ENCODE data around the gene NES.
"Not testable (repeated sequence)": the region's sequence is repeated elsewhere in the genome, so short reads cannot be mapped to it uniquely, and the experiment has no call there.

Gene NES

DNA sequence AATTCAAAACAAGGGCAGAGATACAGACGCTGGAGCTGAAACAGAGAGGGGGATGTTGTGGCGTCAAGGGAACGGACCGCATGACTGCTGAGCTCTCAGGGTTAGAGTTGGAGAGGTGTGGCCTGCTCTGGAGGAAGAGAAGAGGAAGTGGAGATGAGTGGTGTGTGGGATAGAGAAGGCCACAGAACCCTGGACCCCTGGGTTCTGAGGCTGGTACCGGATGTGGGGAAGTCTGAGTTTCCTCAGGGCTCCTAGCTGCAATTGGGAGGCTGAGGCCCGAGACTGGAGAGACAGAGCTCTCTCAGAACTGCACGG lies 33.5 kb downstream of the NES start:
- TF ChIP-seq PAX5 (IDR thresholded peaks at IDR 0.05; ENCODE audit: insufficient read depth, low read length, severe bottlenecking) (no peak), TAF1 (IDR thresholded peaks at IDR 0.05; ENCODE audit: low read depth, low read length) (no peak), SPI1 (IDR thresholded peaks at IDR 0.05; ENCODE audit: low read depth, low read length) (peak; percentile 88), POLR2AphosphoS5 (IDR thresholded peaks at IDR 0.05; ENCODE audit: low read depth, low read length) (no peak)
- FAIRE-seq (peak; percentile 66), DNase-seq (ENCODE audit: insufficient read length, low spot score) (peak; percentile 66)

DNA sequence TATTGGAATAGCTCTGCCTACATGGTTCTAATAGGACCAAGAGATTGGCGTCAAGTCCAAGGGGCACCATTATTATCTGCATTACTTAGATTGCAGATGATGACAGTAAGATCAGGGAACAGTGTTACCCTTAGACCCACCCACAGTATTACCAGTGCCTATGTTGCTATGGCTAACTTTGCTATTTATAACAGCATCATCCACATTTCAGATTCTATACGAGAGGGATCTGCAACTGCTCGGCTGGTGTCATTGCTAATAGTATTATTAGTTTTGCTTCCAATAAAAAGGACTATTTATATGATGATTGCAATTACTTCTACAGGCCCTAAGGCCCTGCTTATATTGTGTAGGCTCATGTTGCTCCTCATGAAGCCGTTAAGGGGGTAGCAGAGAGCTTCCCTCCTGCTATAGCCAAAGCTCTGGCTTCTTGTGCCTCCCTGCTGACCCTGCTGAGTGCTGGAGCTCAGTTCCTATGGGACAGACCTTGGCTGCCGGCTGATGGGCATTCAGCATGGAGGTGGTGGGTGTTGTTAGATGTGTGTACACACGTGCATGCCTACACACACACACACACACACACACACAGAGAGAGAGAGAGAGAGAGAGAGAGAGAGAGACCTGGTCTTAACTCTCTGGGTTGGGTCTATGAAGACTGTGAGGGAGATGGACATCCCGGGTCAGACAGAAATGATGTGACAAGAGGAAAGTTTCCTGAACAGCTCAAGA lies 34.0 kb downstream of the NES start:
- FAIRE-seq = no peak
- no peak for TF ChIP-seq POLR2A (IDR thresholded peaks at IDR 0.05; ENCODE audit: low read depth, low read length)
- no peak for TF ChIP-seq SPI1 (IDR thresholded peaks at IDR 0.05; ENCODE audit: low read depth, low read length)
- TF ChIP-seq PAX5 (IDR thresholded peaks at IDR 0.05; ENCODE audit: insufficient read depth, low read length, severe bottlenecking) = no peak
- TF ChIP-seq TAF1 (IDR thresholded peaks at IDR 0.05; ENCODE audit: low read depth, low read length) = no peak
- no peak for TF ChIP-seq POU2F2 (IDR thresholded peaks at IDR 0.05; ENCODE audit: low read depth, low read length)
- no peak for TF ChIP-seq POLR2AphosphoS5 (IDR thresholded peaks at IDR 0.05; ENCODE audit: low read depth, low read length)

DNA sequence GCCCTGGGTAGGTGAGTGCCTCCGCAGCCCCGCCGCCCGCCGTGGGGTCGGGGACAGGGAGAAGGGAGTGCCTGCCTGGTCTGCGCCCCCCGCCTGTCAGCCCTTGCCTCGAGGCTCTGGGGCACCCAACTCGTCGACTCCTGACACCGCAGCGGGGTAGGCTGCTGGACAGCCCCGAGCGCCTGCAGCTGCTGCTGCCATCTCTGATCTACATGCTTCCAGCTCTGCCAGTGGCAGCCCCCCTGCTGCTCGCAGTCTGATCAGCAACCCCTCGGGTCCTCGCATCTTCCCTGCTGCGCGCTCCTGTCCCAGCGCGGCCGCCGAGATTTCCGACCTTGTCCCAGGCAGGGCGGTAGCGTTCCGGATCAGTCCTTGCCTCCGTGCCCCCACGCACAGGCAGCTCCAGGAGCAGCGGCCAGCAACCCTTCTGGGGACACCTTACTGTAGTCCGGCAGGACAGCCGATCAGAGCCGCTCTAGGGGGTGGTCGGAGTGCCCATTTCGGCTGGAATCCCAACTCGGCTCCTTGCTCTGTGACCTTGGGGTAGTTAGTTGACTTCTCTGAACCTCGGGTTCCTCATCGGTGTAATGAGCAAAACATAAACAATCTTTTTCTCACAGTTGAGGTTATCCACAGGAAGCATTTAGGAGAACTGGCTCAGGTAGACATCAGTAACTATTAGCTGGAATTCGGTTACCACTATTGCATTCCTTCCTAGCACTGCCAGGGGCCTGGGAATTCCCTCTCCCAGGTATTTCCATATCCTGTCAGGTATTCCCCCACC lies 34.8 kb downstream of the NES start:
- no peak for DNase-seq (ENCODE audit: insufficient read length, low spot score)
- no peak for FAIRE-seq
- TF ChIP-seq TAF1 (IDR thresholded peaks at IDR 0.05; ENCODE audit: low read depth, low read length) (no peak), SPI1 (IDR thresholded peaks at IDR 0.05; ENCODE audit: low read depth, low read length) (no peak)

More for the DNA sequence above, 34.0 kb downstream of the NES start:
- no peak for DNase-seq (ENCODE audit: insufficient read length, low spot score)

DNA sequence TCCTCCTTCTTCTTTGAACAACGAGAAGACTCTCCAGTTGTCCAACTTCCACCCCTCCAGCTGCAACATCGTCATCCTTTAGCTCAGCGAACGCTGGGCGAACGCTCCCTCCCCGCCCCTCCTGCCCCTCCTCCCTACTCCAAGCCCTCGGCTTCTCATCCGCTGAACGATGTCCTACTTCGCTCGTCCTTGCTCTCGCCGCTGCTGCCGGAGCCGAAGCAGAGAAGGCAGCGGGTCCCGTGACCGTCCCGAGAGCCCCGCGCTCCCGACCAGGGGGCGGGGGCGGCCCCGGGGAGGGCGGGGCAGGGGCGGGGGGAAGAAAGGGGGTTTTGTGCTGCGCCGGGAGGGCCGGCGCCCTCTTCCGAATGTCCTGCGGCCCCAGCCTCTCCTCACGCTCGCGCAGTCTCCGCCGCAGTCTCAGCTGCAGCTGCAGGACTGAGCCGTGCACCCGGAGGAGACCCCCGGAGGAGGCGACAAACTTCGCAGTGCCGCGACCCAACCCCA lies 35.4 kb downstream of the NES start, which contains the start of gene BCAN:
Gene BCAN, plus strand, starts transcription at position 357 of the 504 bp plus-strand sequence. CDS start 3,938 bp downstream, outside the sequence.
- DNase-seq (ENCODE audit: insufficient read length, low spot score) (no peak), FAIRE-seq (no peak)
- TF ChIP-seq POU2F2 (IDR thresholded peaks at IDR 0.05; ENCODE audit: low read depth, low read length) = no peak
- no peak for TF ChIP-seq SPI1 (IDR thresholded peaks at IDR 0.05; ENCODE audit: low read depth, low read length)
- no peak for TF ChIP-seq PAX5 (IDR thresholded peaks at IDR 0.05; ENCODE audit: insufficient read depth, low read length, severe bottlenecking)
- no peak for TF ChIP-seq POLR2AphosphoS5 (IDR thresholded peaks at IDR 0.05; ENCODE audit: low read depth, low read length)
- no peak for TF ChIP-seq TAF1 (IDR thresholded peaks at IDR 0.05; ENCODE audit: low read depth, low read length)
- TF ChIP-seq POLR2A (IDR thresholded peaks at IDR 0.05; ENCODE audit: low read depth, low read length) = no peak

DNA sequence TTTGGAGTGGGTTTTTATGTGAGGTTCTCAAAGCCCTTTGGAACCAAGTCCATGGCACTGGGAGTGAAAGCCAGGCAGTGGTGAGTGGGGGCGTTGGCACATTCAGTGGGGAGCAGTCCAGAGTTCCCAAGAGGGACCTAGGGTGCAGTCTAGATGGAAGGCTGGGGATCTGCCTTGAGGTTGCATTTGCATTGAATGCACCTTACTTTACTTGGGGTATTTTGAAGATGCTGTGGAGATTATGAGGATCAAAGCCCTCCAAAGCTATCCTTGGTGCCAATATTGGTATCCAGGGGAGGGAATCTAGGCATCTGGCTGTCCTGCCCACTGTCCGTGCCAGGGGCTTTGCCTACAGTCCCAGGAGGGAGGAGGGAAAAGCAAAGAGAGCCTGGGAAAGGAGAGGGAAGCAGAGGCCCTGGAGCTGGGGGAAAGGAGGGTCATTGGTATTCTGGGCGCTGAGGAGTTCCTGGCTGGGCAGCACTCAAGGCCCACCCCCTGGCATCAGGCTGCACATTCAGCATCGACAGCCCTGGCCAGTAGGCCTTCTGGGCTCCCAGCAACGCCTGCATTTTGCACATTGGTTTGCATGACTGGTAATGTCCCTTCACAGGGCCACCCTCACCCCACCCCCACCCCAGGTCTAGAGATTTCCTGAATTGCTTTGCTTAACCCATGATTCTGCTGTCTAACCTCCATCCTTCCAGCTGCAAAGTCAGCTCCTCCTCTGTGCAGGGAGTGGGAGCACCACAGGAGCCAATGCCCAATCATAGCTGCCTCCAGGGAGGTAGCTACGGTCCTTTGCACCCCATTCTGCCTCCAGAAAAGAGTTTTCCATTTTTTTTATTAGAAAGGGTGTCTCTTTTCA lies 36.1 kb downstream of the NES start:
- DNase-seq (ENCODE audit: insufficient read length, low spot score) (no peak), FAIRE-seq (no peak)
- TF ChIP-seq PAX5 (IDR thresholded peaks at IDR 0.05; ENCODE audit: insufficient read depth, low read length, severe bottlenecking) = no peak
- TF ChIP-seq TAF1 (IDR thresholded peaks at IDR 0.05; ENCODE audit: low read depth, low read length) = no peak
- TF ChIP-seq POLR2AphosphoS5 (IDR thresholded peaks at IDR 0.05; ENCODE audit: low read depth, low read length) = no peak
- no peak for TF ChIP-seq POU2F2 (IDR thresholded peaks at IDR 0.05; ENCODE audit: low read depth, low read length)
- TF ChIP-seq POLR2A (IDR thresholded peaks at IDR 0.05; ENCODE audit: low read depth, low read length) = no peak
- TF ChIP-seq SPI1 (IDR thresholded peaks at IDR 0.05; ENCODE audit: low read depth, low read length) = no peak

DNA sequence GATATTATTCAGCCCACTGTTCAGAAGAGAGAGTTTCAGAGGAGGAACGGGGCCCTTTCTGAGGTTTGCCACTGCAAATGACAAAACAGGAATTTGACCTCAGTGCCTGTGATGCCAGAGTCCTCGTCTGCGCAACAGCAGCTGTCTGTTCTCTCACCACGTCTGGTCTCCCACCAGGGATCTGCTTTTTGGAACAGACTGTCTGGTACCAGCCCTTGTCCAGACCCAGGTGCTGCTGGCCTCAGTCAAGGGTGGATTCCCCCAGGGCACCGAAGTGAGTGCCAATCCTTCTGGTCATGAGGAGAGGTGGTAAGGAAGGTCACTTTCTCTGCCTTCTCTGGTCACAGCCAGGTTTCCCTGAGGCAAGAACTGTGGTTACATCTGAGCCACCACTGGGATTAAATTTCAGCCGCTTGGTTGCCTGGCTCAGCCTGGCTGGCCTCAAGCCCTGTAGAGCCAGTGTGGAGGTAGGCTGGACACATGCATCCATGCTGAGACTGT lies 37.6 kb downstream of the NES start:
- TF ChIP-seq POLR2AphosphoS5 (IDR thresholded peaks at IDR 0.05; ENCODE audit: low read depth, low read length) (no peak), SPI1 (IDR thresholded peaks at IDR 0.05; ENCODE audit: low read depth, low read length) (no peak), POLR2A (IDR thresholded peaks at IDR 0.05; ENCODE audit: low read depth, low read length) (no peak), POU2F2 (IDR thresholded peaks at IDR 0.05; ENCODE audit: low read depth, low read length) (no peak), TAF1 (IDR thresholded peaks at IDR 0.05; ENCODE audit: low read depth, low read length) (no peak), PAX5 (IDR thresholded peaks at IDR 0.05; ENCODE audit: insufficient read depth, low read length, severe bottlenecking) (no peak)
- DNase-seq (ENCODE audit: insufficient read length, low spot score) = no peak
- no peak for FAIRE-seq

DNA sequence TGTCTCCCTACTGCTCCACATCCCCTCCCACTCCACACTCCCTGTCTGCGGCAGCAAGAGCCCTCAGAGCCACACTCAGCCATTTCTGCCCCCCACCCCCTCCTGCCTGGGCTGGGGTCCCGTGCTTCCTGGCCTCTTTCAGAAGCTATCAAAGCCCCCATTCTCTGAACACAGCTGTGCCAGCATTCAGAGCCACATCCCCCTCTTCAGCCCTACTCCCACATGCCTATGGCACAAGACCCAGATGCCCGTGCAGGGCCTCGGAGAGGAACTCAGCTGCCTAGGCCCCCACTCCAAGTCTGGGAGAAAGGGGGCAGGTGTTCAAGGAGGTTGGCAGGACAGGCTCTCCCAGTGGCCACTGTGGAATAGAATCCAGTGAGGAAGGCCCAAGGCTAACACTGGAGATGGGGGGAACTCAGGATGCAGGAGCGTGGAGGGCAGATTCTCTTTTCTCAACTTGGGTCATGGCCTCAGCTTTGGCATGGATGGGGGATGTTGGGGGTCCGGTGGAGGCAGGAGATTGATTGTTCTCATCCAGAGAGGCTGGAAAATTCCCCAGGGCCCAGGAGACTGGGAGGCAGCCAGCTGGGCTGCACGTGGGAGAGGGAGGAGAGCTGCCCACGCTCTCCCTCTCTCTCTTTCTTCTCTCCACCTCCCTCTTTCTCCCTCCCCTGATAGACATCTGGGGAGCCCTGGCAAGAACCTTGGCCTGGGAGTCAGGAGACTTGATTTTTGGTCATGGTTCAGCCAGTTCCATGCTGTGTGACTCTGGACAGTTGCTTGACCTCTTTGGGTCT lies 38.8 kb downstream of the NES start:
- FAIRE-seq (no peak), DNase-seq (ENCODE audit: insufficient read length, low spot score) (no peak)
- TF ChIP-seq PAX5 (IDR thresholded peaks at IDR 0.05; ENCODE audit: insufficient read depth, low read length, severe bottlenecking) = no peak
- no peak for TF ChIP-seq POLR2A (IDR thresholded peaks at IDR 0.05; ENCODE audit: low read depth, low read length)
- TF ChIP-seq TAF1 (IDR thresholded peaks at IDR 0.05; ENCODE audit: low read depth, low read length) = no peak
- TF ChIP-seq POLR2AphosphoS5 (IDR thresholded peaks at IDR 0.05; ENCODE audit: low read depth, low read length) = no peak
- TF ChIP-seq SPI1 (IDR thresholded peaks at IDR 0.05; ENCODE audit: low read depth, low read length) = no peak
- no peak for TF ChIP-seq POU2F2 (IDR thresholded peaks at IDR 0.05; ENCODE audit: low read depth, low read length)

DNA sequence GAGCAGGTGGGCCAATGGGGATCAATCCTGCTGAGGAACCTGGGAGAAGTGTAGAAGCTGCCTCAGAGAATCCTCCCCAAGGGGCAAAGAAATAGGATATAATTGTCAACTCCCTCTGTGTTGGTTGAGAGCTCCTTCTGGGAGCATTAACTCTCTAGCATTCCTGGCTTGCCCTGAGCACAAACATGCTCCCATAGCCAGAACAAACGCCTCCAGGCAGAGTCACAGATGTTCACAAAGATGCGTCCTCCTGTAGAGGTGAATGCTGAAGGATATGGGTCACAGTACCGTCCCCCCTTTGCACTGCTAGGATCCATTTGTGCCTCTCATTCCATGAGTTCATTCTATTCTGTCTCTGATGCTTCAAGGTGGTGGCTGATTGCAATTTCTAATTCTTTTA lies 44.9 kb downstream of the NES start:
- no peak for DNase-seq (ENCODE audit: insufficient read length, low spot score)
- FAIRE-seq = no peak
- TF ChIP-seq TAF1 (IDR thresholded peaks at IDR 0.05; ENCODE audit: low read depth, low read length) (no peak), SPI1 (IDR thresholded peaks at IDR 0.05; ENCODE audit: low read depth, low read length) (no peak)

DNA sequence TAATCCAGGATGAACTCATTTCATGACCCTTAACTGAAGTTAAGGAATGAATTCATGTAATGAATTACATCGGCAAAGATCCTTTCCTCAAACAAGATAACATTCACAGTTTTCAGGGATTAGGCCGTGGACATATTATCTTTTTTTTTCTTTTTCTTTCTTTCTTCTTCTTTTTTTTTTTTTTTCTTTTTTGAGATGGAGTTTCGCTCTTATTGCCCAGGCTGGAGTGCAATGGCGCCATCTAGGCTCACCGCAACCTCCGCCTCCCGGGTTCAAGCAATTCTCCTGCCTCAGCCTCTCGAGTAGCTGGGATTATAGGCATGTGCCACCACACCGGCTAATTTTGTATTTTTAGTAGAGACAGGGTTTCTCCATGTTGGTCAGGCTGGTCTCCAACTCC lies 46.1 kb downstream of the NES start:
- not testable (repeated sequence) for FAIRE-seq

More for the DNA sequence above, 46.1 kb downstream of the NES start:
- DNase-seq (ENCODE audit: insufficient read length, low spot score) = not testable (repeated sequence)

Measured in GM12891 (cell line).